Endothelial cell of umbilical vein (primary cell): ENCODE data around the gene SSBP3. TPM values are rescaled to one million over a fixed set of nuclear protein-coding genes. Genes with fewer than 3 reads are reported as not detected.

Experiments
- BruUV-seq: library from RNA; stranded (reverse); fragments of 400-500 nt; replicated peaks from 2 replicates; lab custom pipeline; 2021; lab: Mats Ljungman, UMichigan
- CTCF ChIA-PET: fragments of 300-600, 350-600 bp; sonication (Branson Sonifier 250); formaldehyde crosslinking; loops from one replicate; lab custom pipeline; 2021; ENCODE audit warnings: antibody characterized with exemption, inconsistent platforms; lab: Charles Lee
- POLR2A ChIA-PET: fragments of 300-600, 350-600 bp; sonication (Branson Sonifier 250); formaldehyde crosslinking; loops from one replicate; lab custom pipeline; 2021; ENCODE audit warnings: antibody characterized with exemption, inconsistent platforms; lab: Charles Lee
- DNase-seq: peaks from one replicate; pipeline ENCODE4 v3.0.0-alpha.2; 2011; ENCODE audit warnings: low read depth, low spot score
- FAIRE-seq: peaks from 2 replicates; lab custom pipeline; 2011; peaks lifted over from hg19 to GRCh38; lab: Jason Lieb, UNC
- H2AFZ ChIP-seq: 2 replicates; pipeline ENCODE4 v1.6.0; 2012; ENCODE audit warnings: low read depth, low read length, control low read depth, inconsistent platforms
- H3K27ac ChIP-seq: 2 replicates; pipeline ENCODE4 v1.5.1; 2011; ENCODE audit warnings: low read depth, mild to moderate bottlenecking, control low read depth, low read length, moderate library complexity; ENCODE audit not compliant: insufficient read depth
- H3K27me3 ChIP-seq, 2 experiments: 2 replicates each; pipeline versions ENCODE4 v1.6.0 to v1.6.1; 2011; ENCODE audit warnings: low read length in 2 of 2, mixed read lengths in 1 of 2; ENCODE audit not compliant: control insufficient read depth in 2 of 2, insufficient read depth in 2 of 2
- H3K36me3 ChIP-seq, 2 experiments: 2 replicates in 1 of 2; 3 replicates in 1 of 2; pipeline ENCODE4 v1.5.1; 2011; ENCODE audit warnings: low read length in 2 of 2, mild to moderate bottlenecking in 1 of 2, moderate library complexity in 1 of 2; ENCODE audit not compliant: control insufficient read depth in 2 of 2, insufficient read depth in 2 of 2; ENCODE audit errors: extremely low read depth in 1 of 2
- H3K4me1 ChIP-seq: 3 replicates; pipeline ENCODE4 v1.5.1; 2011; ENCODE audit warnings: mild to moderate bottlenecking, low read length; ENCODE audit not compliant: control insufficient read depth, insufficient read depth; ENCODE audit errors: extremely low read depth
- H3K4me2 ChIP-seq: 2 replicates; pipeline ENCODE4 v1.6.1; 2011; ENCODE audit warnings: low read length, control low read depth, mixed read lengths; ENCODE audit not compliant: insufficient read depth
- H3K4me3 ChIP-seq, 3 experiments: fragments of 200-600 bp in 1 of 3; sonication (generic), shearing (Covaris generic) in 1 of 3; replicated peaks in 1 of 3; 2 replicates each; pipeline ENCODE4 v1.5.1; 2011 to 2016; ENCODE audit warnings: control low read depth in 3 of 3, low read length in 3 of 3, mild to moderate bottlenecking in 2 of 3, inconsistent platforms in 1 of 3, low read depth in 1 of 3, moderate library complexity in 1 of 3; ENCODE audit not compliant: insufficient read depth in 1 of 3
- H3K79me2 ChIP-seq: 2 replicates; pipeline ENCODE4 v1.6.0; 2012; ENCODE audit warnings: low read length, inconsistent platforms; ENCODE audit not compliant: control insufficient read depth, insufficient read depth
- H3K9ac ChIP-seq: replicated peaks from 2 replicates; pipeline ENCODE3; 2011; ENCODE audit warnings: low read length, control low read depth; ENCODE audit not compliant: insufficient read depth; ENCODE audit errors: extremely low read depth
- H3K9me1 ChIP-seq: replicated peaks from 3 replicates; pipeline ENCODE4 v1.6.0; 2011; ENCODE audit warnings: mild to moderate bottlenecking, low read length; ENCODE audit not compliant: control insufficient read depth, insufficient read depth; ENCODE audit errors: extremely low read depth
- H3K9me3 ChIP-seq: replicated peaks from 2 replicates; pipeline ENCODE4 v1.5.1; 2012; ENCODE audit warnings: low read length, inconsistent platforms; ENCODE audit not compliant: control insufficient read depth, insufficient read depth
- H4K20me1 ChIP-seq: replicated peaks from 2 replicates; pipeline ENCODE3; 2011; ENCODE audit warnings: mild to moderate bottlenecking, low read length; ENCODE audit not compliant: control insufficient read depth, insufficient read depth; ENCODE audit errors: extremely low read depth
- EZH2 ChIP-seq: IDR thresholded peaks from 2 replicates; pipeline ENCODE4 v1.6.1; 2012; ENCODE audit warnings: borderline replicate concordance, low read depth, mild to moderate bottlenecking, moderate library complexity, low read length, inconsistent platforms; ENCODE audit not compliant: severe bottlenecking
- FOS ChIP-seq: IDR thresholded peaks from 2 replicates; pipeline ENCODE4 v1.6.1; 2011; ENCODE audit warnings: mild to moderate bottlenecking, low read length, moderate library complexity, borderline replicate concordance; ENCODE audit not compliant: insufficient read depth
- GATA2 ChIP-seq: IDR thresholded peaks from 2 replicates; pipeline ENCODE4 v1.7.0; 2011; ENCODE audit warnings: low read depth, mild to moderate bottlenecking, moderate library complexity, mixed read lengths, low read length; ENCODE audit not compliant: insufficient read length, insufficient read depth
- JUN ChIP-seq: IDR thresholded peaks from 2 replicates; pipeline ENCODE4 v1.6.1; 2011; ENCODE audit warnings: borderline replicate concordance, low read depth; ENCODE audit not compliant: insufficient read length, insufficient read depth
- MYC ChIP-seq: IDR thresholded peaks from one replicate; pipeline ENCODE4 v1.6.1; 2011; ENCODE audit warnings: mild to moderate bottlenecking, low read depth, low read length
- POLR2A ChIP-seq: IDR thresholded peaks from 2 replicates; pipeline ENCODE4 v1.6.1; 2012; ENCODE audit warnings: low read depth, mild to moderate bottlenecking, control low read depth, low read length
- POLR2AphosphoS5 ChIP-seq: IDR thresholded peaks from 2 replicates; pipeline ENCODE4 v1.6.1; 2012; ENCODE audit warnings: low read depth, mild to moderate bottlenecking, control low read depth, low read length, moderate library complexity; ENCODE audit not compliant: insufficient read depth
- dilution Hi-C: fragments of 300-500 bp; cut with MboI; formaldehyde crosslinking; loops from one replicate; pipeline ENCODE4 v1.15.0; 2019; ENCODE audit warnings: low sequenced_read_pairs; ENCODE audit not compliant: extremely low pct_ligation_motif_present
- intact Hi-C: fragments of 100-400 bp; cut with micrococcal nuclease; formaldehyde crosslinking; loops from one replicate; pipeline ENCODE4 v1.10.0; 2022
- polyA plus RNA-seq, 4 experiments: library from polyadenylated mRNA; depleted of rRNA in 3 of 4; stranded (reverse) in 3 of 4; unstranded in 1 of 4; fragments of >200 nt; gene quantifications; 2 replicates each; pipeline versions ENCODE4 v1.2.1 to v1.2.3, GENCODE V29; 2011 to 2012; ENCODE audit warnings: missing spikeins in 1 of 4
- total RNA-seq: library from RNA; stranded (reverse); gene quantifications from 2 replicates; pipeline ENCODE4 v1.2.3, GENCODE V29; 2021
- TF ChIP-seq, protein P1 (sequence below), 2 donors: IDR thresholded peaks; 1 replicate in 1 of 2; 2 replicates in 1 of 2; pipeline ENCODE4 v1.5.1; 2011; ENCODE audit warnings: low read length in 2 of 2, mild to moderate bottlenecking in 2 of 2, moderate library complexity in 2 of 2, control low read depth in 1 of 2, inconsistent platforms in 1 of 2, low read depth in 1 of 2; ENCODE audit not compliant: insufficient read depth in 1 of 2; ENCODE audit errors: extremely low read depth in 1 of 2
- TF ChIP-seq, protein P2 (sequence below): IDR thresholded peaks from 2 replicates; pipeline ENCODE4 v1.6.1; 2011; ENCODE audit not compliant: insufficient read depth, insufficient read length

The SSBP3 gene
- total and polyA plus RNA-seq, 2 donors (not counting 3 experiments of a cell fraction or from before 2014, with no cell fraction given): 44.9 to 59.4 TPM

DNA sequence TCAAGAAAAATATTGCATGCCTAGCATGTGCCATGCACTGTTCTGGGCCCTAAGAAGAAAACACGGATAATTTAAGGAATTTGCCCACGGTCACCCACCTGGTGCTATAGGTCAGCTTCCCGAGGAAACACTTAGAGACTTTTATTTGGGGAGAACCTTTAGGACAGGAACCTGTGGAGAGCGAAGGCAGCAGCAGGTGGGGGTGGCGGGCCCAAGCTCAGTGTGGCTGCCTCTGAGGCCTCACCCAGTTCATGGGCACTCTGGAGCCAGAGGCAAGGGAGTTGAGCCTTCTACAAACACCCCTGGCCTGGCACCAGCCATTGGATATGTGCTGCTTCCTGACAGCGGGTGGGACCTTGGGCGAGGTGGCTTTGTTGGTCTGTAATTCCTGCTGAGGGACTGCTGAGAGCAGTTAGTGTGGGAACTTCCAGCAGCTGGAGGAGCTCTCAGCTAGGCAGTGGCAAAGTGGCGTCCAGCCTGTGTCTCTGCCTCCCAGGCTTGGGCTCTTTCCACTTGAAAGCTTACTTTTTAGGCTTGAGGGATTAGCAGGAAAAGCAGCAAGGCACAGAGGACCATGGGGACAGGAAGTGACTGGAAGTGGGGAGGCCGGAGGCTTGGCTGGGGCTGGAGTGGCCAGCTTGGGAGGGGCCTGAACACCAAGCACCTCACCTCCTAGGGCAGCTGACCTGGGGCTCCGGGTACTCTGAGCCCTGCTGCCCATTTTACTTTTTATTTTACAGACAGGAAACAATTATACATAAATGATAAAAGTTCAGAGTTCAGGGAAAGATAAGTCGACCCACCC lies 187.1 kb downstream of the SSBP3 start:
- H3K9ac ChIP-seq: no peak overlapping the region
- no peak for TF ChIP-seq POLR2A
- no peak for TF ChIP-seq EZH2
- no peak for TF ChIP-seq JUN
- TF ChIP-seq, protein P1, sequence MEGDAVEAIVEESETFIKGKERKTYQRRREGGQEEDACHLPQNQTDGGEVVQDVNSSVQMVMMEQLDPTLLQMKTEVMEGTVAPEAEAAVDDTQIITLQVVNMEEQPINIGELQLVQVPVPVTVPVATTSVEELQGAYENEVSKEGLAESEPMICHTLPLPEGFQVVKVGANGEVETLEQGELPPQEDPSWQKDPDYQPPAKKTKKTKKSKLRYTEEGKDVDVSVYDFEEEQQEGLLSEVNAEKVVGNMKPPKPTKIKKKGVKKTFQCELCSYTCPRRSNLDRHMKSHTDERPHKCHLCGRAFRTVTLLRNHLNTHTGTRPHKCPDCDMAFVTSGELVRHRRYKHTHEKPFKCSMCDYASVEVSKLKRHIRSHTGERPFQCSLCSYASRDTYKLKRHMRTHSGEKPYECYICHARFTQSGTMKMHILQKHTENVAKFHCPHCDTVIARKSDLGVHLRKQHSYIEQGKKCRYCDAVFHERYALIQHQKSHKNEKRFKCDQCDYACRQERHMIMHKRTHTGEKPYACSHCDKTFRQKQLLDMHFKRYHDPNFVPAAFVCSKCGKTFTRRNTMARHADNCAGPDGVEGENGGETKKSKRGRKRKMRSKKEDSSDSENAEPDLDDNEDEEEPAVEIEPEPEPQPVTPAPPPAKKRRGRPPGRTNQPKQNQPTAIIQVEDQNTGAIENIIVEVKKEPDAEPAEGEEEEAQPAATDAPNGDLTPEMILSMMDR (IDR thresholded peaks at IDR 0.05; ENCODE audit: extremely low read depth in 1 of 2, insufficient read depth in 1 of 2, low read depth in 1 of 2, low read length in 2 of 2): no peak
- TF ChIP-seq GATA2: no peak
- TF ChIP-seq MYC: no peak
- TF ChIP-seq FOS: no peak
- no peak for TF ChIP-seq POLR2AphosphoS5
- TF ChIP-seq, protein P2, sequence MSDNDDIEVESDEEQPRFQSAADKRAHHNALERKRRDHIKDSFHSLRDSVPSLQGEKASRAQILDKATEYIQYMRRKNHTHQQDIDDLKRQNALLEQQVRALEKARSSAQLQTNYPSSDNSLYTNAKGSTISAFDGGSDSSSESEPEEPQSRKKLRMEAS: no peak
- H3K4me1 ChIP-seq: peaks cover 3% of the 10 kb centered on the region
- no peaks in the 10 kb centered on the region for H3K27me3 ChIP-seq
- dilution Hi-C loops (no loop called here), intact Hi-C loops (no loop called here)
- H2AFZ ChIP-seq: no peak overlapping the region
- peaks cover 11 to 31% of the 10 kb centered on the region in 2 experiments for H3K36me3 ChIP-seq
- no peak overlapping the region for H3K4me3 ChIP-seq
- H3K4me2 ChIP-seq: no peak overlapping the region
- BruUV-seq: no TSS peak
- CTCF ChIA-PET: interaction anchor here (1.0 to 3.3 kb wide), 5 partner anchors 10 to 270 kb away, joined by 3 to 26 read pairs (median 8); no protein-coding TSS in a partner anchor
- H4K20me1 ChIP-seq: no peaks in the 10 kb centered on the region
- H3K9me3 ChIP-seq: no peaks in the 10 kb centered on the region
- DNase-seq (no peak), FAIRE-seq (no peak)
- H3K9me1 ChIP-seq: no peaks in the 10 kb centered on the region
- POLR2A ChIA-PET: no interaction called here
- H3K27ac ChIP-seq: no peak overlapping the region
- H3K79me2 ChIP-seq: no peaks in the 10 kb centered on the region
